Parathyroid adenoma (tissue), 2 donors: ENCODE measurements around the gene GPR176.

Experiments
- H2AFZ ChIP-seq: fragments of 300-600 bp; sonication (generic); one replicate; pipeline ENCODE4 v1.7.0; 2017; ENCODE audit warnings: antibody characterized with exemption, mild to moderate bottlenecking
- H3K27ac ChIP-seq: fragments of 300-600 bp; sonication (generic); one replicate; pipeline ENCODE4 v1.7.0; 2017
- H3K27me3 ChIP-seq: fragments of 300-600 bp; sonication (generic); one replicate; pipeline ENCODE4 v1.7.0; 2017; ENCODE audit warnings: low read length; ENCODE audit not compliant: control insufficient read depth, insufficient read depth
- H3K36me3 ChIP-seq: fragments of 300-600 bp; sonication (generic); one replicate; pipeline ENCODE4 v1.7.0; 2017; ENCODE audit warnings: low read length; ENCODE audit not compliant: control insufficient read depth, insufficient read depth
- H3K4me1 ChIP-seq: fragments of 300-600 bp; sonication (generic); one replicate; pipeline ENCODE4 v1.7.0; 2017; ENCODE audit warnings: control low read depth
- H3K4me2 ChIP-seq: fragments of 300-600 bp; sonication (generic); one replicate; pipeline ENCODE4 v1.7.0; 2017; ENCODE audit warnings: low read length
- H3K4me3 ChIP-seq: fragments of 300-600 bp; sonication (generic); one replicate; pipeline ENCODE4 v1.7.0; 2017; ENCODE audit warnings: low read depth, low read length
- H3K79me2 ChIP-seq: fragments of 300-600 bp; sonication (generic); one replicate; pipeline ENCODE4 v1.7.0; 2017; ENCODE audit warnings: control low read depth
- H3K9ac ChIP-seq: fragments of 300-600 bp; sonication (generic); one replicate; pipeline ENCODE4 v1.7.0; 2017; ENCODE audit warnings: mild to moderate bottlenecking
- H3K9me3 ChIP-seq: fragments of 300-600 bp; sonication (generic); one replicate; pipeline ENCODE4 v1.7.0; 2017; ENCODE audit warnings: low read length; ENCODE audit not compliant: control insufficient read depth
- CTCF ChIP-seq: fragments of 300-600 bp; sonication (generic); IDR thresholded peaks from one replicate; pipeline ENCODE4 v1.7.0; 2017; ENCODE audit warnings: antibody characterized with exemption, mild to moderate bottlenecking
- donor health status: primary hyperparathyroidism.

GPR176 gene

GRCh38 chr15:39922462-39923092, 2.5 kb upstream of the GPR176 start:
- no peaks in the 10 kb centered on the region for H3K36me3 ChIP-seq
- TF ChIP-seq CTCF: no peak

DNA sequence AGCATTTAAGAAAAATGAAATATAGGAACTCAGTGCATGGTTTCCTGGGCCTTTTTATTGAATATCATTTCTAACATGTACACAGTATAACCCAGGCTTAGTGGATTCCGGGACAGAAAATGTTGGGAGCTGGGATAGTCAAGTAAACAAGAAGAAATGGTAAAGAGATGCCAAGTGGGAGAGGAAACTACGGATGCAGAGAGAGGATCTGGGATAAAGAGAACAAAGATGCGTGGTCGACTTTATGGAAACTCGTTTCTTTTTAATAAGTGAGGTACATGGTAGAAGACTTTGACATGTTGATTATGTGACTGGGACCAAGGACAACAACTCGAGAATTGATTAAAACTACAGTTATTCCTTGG, 1.2 kb upstream of the GPR176 start:
- Histone ChIP-seq H3K27ac (peak overlapping the region; percentile 41), H3K9me3 (no peaks in the 10 kb centered on the region), H3K4me3 (peak overlapping the region; percentile 73), H3K9ac (no peak overlapping the region), H3K4me1 (no peaks in the 10 kb centered on the region), H3K4me2 (peak overlapping the region; percentile 95), H3K36me3 (no peaks in the 10 kb centered on the region), H2AFZ (peak overlapping the region; percentile 92), H3K79me2 (no peaks in the 10 kb centered on the region), H3K27me3 (no peaks in the 10 kb centered on the region)
- no peak for TF ChIP-seq CTCF

More at GRCh38 chr15:39922462-39923092, 2.5 kb upstream of the GPR176 start:
- Histone ChIP-seq H3K79me2 (no peaks in the 10 kb centered on the region), H3K27me3 (no peaks in the 10 kb centered on the region), H3K9me3 (no peaks in the 10 kb centered on the region), H2AFZ (peak overlapping the region; percentile 53), H3K4me2 (no peak overlapping the region), H3K4me3 (no peak overlapping the region), H3K4me1 (no peaks in the 10 kb centered on the region), H3K27ac (no peak overlapping the region), H3K9ac (no peak overlapping the region)

GRCh38 chr15:39920510-39921273, 626 bp upstream of the GPR176 start:
- no peak overlapping the region for H3K9ac ChIP-seq
- H3K27me3 ChIP-seq: no peaks in the 10 kb centered on the region
- H3K4me1 ChIP-seq: no peaks in the 10 kb centered on the region
- no peaks in the 10 kb centered on the region for H3K79me2 ChIP-seq
- peak overlapping the region; percentile 73 for H3K4me3 ChIP-seq
- H3K36me3 ChIP-seq: no peaks in the 10 kb centered on the region
- H3K9me3 ChIP-seq: no peaks in the 10 kb centered on the region
- no peak for TF ChIP-seq CTCF
- H3K4me2 ChIP-seq: peak overlapping the region; percentile 95
- H2AFZ ChIP-seq: peak overlapping the region; percentile 92
- H3K27ac ChIP-seq: peak overlapping the region; percentile 41

DNA sequence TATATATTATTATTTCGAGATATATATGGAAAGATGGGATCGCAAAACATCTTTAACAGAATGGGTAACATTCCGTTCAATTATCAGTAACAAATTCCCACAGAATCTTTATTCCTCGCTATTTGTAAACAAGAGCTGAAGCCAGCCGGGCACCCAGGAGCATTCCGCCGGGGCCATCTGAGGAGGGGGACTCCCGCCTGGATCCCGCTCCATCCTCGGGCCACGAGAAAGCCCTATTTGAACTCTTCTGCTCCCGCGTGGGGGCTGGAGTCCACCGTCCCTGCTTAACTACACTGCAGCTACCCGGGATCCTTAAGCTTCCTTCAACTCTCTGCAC, 687 bp downstream of the GPR176 start:
- H2AFZ ChIP-seq: peak overlapping the region; percentile 92
- H3K36me3 ChIP-seq: no peaks in the 10 kb centered on the region
- H3K4me2 ChIP-seq: peak overlapping the region; percentile 95
- H3K9me3 ChIP-seq: no peaks in the 10 kb centered on the region
- peak overlapping the region; percentile 73 for H3K4me3 ChIP-seq
- no peak overlapping the region for H3K27ac ChIP-seq
- TF ChIP-seq CTCF: no peak
- no peaks in the 10 kb centered on the region for H3K79me2 ChIP-seq
- no peak overlapping the region for H3K9ac ChIP-seq
- H3K27me3 ChIP-seq: no peaks in the 10 kb centered on the region
- H3K4me1 ChIP-seq: no peaks in the 10 kb centered on the region
